Neural progenitor cell (in vitro differentiated cells): Measurements from ENCODE around the gene INAFM1. TPM values are rescaled to one million over a fixed set of nuclear protein-coding genes. Genes with fewer than 3 reads are reported as not detected.
A peak's percentile ranks its signal among the peaks of the same experiment; 100 is the strongest.
"Not testable (repeated sequence)": the region's sequence is repeated elsewhere in the genome, so short reads cannot be mapped to it uniquely, and the experiment has no call there.

Experiments used
- DNase-seq: peaks from one replicate; pipeline ENCODE4 v3.0.0-alpha.2; 2016; ENCODE audit warnings: low spot score
- H2AFZ ChIP-seq: fragments of 200-600 bp; sonication (generic); replicated peaks from 2 replicates; pipeline ENCODE4 v1.6.1; 2016; ENCODE audit warnings: antibody characterized with exemption
- H3F3A ChIP-seq: fragments of 200-600 bp; sonication (generic); 2 replicates; pipeline ENCODE4 v1.6.1; 2016; ENCODE audit warnings: antibody characterized with exemption, low read depth
- H3K27ac ChIP-seq: fragments of 200-600 bp; sonication (generic); 2 replicates; pipeline ENCODE4 v1.5.1; 2016; ENCODE audit warnings: mild to moderate bottlenecking
- H3K27me3 ChIP-seq: fragments of 200-600 bp; sonication (generic); 2 replicates; pipeline ENCODE4 v1.6.1; 2016; ENCODE audit warnings: mild to moderate bottlenecking, moderate library complexity
- H3K36me3 ChIP-seq: fragments of 200-600 bp; sonication (generic); 2 replicates; pipeline ENCODE4 v1.5.1; 2016
- H3K4me1 ChIP-seq: fragments of 200-600 bp; sonication (generic); 2 replicates; pipeline ENCODE4 v1.6.1; 2016; ENCODE audit warnings: mixed run types
- H3K4me2 ChIP-seq: fragments of 200-600 bp; sonication (generic); 2 replicates; pipeline ENCODE4 v1.6.1; 2016
- H3K4me3 ChIP-seq: fragments of 200-600 bp; sonication (generic); 2 replicates; pipeline ENCODE4 v1.5.1; 2016
- H3K79me2 ChIP-seq: fragments of 200-600 bp; sonication (generic); 2 replicates; pipeline ENCODE4 v1.6.1; 2016; ENCODE audit warnings: low read depth
- H3K9ac ChIP-seq: fragments of 200-600 bp; sonication (generic); 2 replicates; pipeline ENCODE4 v1.6.1; 2016
- H3K9me3 ChIP-seq: fragments of 200-600 bp; sonication (generic); 2 replicates; pipeline ENCODE4 v1.5.1; 2016; ENCODE audit warnings: low read depth
- H4K20me1 ChIP-seq: fragments of 200-600 bp; sonication (generic); 2 replicates; pipeline ENCODE4 v1.6.1; 2016; ENCODE audit warnings: low read depth
- H3K27ac Mint-ChIP-seq: 3 replicates; pipeline ENCODE4 v1.8.0; 2021; ENCODE audit warnings: mixed read lengths
- H3K27me3 Mint-ChIP-seq: 2 replicates; pipeline ENCODE4 v1.8.0; 2022; ENCODE audit warnings: low read depth, mild to moderate bottlenecking, inconsistent platforms, moderate library complexity, mixed read lengths; ENCODE audit not compliant: insufficient read depth
- H3K36me3 Mint-ChIP-seq: 3 replicates; pipeline ENCODE4 v1.8.0; 2021; ENCODE audit warnings: mixed read lengths
- H3K4me1 Mint-ChIP-seq: 3 replicates; pipeline ENCODE4 v1.8.0; 2021; ENCODE audit warnings: mixed read lengths
- H3K4me3 Mint-ChIP-seq: 3 replicates; pipeline ENCODE4 v1.8.0; 2021; ENCODE audit warnings: mild to moderate bottlenecking, moderate library complexity, mixed read lengths
- H3K9me3 Mint-ChIP-seq: 3 replicates; pipeline ENCODE4 v1.8.0; 2020; ENCODE audit warnings: mixed read lengths
- EZH2 ChIP-seq: fragments of 200-600 bp; sonication (generic); IDR thresholded peaks from 2 replicates; pipeline ENCODE4 v1.6.1; 2017; ENCODE audit warnings: antibody characterized with exemption, mild to moderate bottlenecking, moderate library complexity
- EZH2phosphoT487 ChIP-seq: fragments of 200-600 bp; sonication (generic); IDR thresholded peaks from 2 replicates; pipeline ENCODE4 v1.6.1; 2017; ENCODE audit warnings: antibody characterized with exemption
- total RNA-seq: library from RNA; depleted of rRNA; stranded (reverse); fragments of >200 nt; gene quantifications from 2 replicates; pipeline ENCODE4 v1.2.3, GENCODE V29; 2015; ENCODE audit warnings: low replicate concordance
- TF ChIP-seq, protein P1 (sequence below): fragments of 200-600 bp; sonication (generic); IDR thresholded peaks from 2 replicates; pipeline ENCODE4 v1.5.1; 2017; ENCODE audit warnings: antibody characterized with exemption, mild to moderate bottlenecking

The INAFM1 gene
- total RNA-seq, 1 donor from 2014 or later = not detected

DNA sequence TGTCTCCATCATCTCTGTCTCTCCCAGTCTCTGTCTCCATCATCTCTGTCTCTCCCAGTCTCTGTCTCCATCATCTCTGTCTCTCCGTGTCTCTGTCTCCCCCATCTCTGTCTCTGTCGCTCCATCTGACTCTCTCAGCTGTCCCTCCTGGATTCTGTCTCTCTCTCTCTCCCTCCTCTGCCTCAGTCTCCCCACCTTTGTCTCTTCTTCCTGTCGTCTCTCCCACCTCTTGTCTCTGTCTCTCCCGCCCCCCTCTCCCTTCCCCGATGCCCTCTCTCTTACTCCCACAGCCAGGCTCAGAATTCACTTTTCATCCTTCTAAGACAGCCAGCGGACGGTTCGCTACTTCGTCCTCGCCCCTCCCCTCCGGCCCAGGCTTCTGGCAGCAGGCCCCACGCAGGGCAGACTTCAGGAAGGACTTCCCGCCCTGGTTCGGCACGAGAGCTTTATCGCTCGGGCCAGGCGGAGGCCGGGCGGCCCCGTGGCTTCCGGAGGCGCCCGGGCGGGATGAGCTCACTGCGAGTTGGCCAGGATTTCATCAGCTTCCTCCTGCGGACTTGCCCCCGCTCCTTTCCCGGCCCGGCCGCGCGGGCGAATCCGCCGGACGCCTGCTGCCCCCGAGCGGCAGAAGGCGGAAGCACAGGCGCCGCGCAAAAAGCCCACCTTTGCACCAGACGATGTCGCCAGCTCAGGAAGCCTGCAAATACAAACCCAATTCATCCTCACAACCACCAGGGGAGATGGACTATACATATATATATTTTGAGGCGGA lies 30.7 kb upstream of the INAFM1 start:
- peaks cover 8% of the 10 kb centered on the region for H3K4me1 ChIP-seq
- H3K79me2 ChIP-seq = no peaks in the 10 kb centered on the region
- H3K27ac Mint-ChIP-seq = no peak overlapping the region
- H3K4me2 ChIP-seq = peak overlapping the region; percentile 63
- TF ChIP-seq EZH2phosphoT487 (no peak), EZH2 (no peak)
- TF ChIP-seq, protein P1, sequence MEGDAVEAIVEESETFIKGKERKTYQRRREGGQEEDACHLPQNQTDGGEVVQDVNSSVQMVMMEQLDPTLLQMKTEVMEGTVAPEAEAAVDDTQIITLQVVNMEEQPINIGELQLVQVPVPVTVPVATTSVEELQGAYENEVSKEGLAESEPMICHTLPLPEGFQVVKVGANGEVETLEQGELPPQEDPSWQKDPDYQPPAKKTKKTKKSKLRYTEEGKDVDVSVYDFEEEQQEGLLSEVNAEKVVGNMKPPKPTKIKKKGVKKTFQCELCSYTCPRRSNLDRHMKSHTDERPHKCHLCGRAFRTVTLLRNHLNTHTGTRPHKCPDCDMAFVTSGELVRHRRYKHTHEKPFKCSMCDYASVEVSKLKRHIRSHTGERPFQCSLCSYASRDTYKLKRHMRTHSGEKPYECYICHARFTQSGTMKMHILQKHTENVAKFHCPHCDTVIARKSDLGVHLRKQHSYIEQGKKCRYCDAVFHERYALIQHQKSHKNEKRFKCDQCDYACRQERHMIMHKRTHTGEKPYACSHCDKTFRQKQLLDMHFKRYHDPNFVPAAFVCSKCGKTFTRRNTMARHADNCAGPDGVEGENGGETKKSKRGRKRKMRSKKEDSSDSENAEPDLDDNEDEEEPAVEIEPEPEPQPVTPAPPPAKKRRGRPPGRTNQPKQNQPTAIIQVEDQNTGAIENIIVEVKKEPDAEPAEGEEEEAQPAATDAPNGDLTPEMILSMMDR = peak; percentile 93
- H3K9me3 Mint-ChIP-seq = no peaks in the 10 kb centered on the region
- peaks cover 57% of the 10 kb centered on the region for H3F3A ChIP-seq
- DNase-seq = peak; percentile 96
- no peaks in the 10 kb centered on the region for H3K9me3 ChIP-seq
- H4K20me1 ChIP-seq = no peaks in the 10 kb centered on the region
- peak overlapping the region; percentile 80 for H3K4me3 Mint-ChIP-seq
- H3K9ac ChIP-seq = no peak overlapping the region
- H3K27me3 Mint-ChIP-seq = peaks cover 24% of the 10 kb centered on the region
- no peaks in the 10 kb centered on the region for H3K36me3 ChIP-seq
- no peaks in the 10 kb centered on the region for H3K36me3 Mint-ChIP-seq
- no peak overlapping the region for H3K27ac ChIP-seq
- peak overlapping the region; percentile 41 for H3K4me3 ChIP-seq
- peak overlapping the region; percentile 54 for H2AFZ ChIP-seq
- H3K4me1 Mint-ChIP-seq = peaks cover 19% of the 10 kb centered on the region
- peaks cover 39% of the 10 kb centered on the region for H3K27me3 ChIP-seq

DNA sequence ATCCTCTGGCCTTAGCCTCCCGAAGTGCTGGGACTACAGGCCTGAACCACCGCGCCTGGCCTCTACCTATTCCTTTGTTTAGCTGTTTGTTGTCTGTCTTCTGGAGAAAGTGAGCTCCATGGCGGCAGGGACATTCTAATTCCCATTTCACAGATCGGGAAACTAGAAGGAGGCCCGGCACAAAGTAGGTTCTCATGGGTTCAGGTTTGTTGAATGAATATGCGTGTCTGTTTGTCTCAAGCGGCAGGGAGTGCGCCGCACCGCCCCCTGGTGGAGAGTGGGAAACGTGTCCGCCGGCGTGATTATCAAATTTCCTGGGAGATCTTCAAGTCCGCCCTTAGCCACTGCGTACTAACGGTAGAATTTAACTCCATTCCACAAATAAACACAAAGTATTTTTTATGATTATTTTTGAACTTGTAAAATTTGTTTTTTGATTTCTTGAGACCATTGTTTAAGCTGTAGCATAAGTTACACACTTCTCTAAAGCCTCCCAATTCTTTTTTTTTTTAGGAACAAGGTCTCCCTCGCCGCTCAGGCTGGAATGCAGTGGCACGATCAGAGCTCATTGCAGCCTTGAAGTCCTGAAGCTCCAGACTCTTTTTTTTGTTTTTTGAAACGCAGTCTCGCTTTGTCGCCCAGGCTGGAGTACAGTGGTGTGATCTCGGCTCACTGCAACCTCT lies 27.2 kb upstream of the INAFM1 start:
- H3K27me3 ChIP-seq = peaks cover 5% of the 10 kb centered on the region
- H3K27me3 Mint-ChIP-seq = peaks cover 10% of the 10 kb centered on the region

DNA sequence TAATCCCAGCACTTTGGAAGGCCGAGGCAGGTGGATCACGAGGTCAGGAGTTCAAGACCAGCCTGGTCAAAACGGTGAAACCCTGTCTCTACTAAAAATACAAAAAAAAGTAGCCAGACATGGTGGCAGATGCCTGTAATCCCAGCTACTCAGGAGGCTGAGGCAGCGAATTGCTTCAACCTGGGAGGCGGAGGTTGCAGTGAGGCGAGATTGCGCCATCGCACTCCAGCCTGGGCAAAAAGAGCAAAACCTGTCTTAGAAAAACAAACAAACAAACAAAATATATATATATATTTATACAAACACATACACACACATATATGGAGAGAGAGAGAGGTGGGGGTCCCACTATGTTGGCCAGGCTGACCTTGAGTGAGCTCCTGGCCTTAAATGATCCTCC lies 21.7 kb upstream of the INAFM1 start:
- H3K27ac ChIP-seq, H3K9me3 ChIP-seq, H3K79me2 ChIP-seq, H3K4me3 Mint-ChIP-seq, H4K20me1 ChIP-seq, H3K27me3 ChIP-seq, H3K4me3 ChIP-seq, H3K4me2 ChIP-seq, H3K9ac ChIP-seq, H3K9me3 Mint-ChIP-seq, H2AFZ ChIP-seq, DNase-seq, H3K4me1 ChIP-seq, H3K27ac Mint-ChIP-seq, H3K36me3 Mint-ChIP-seq, H3K27me3 Mint-ChIP-seq, H3K36me3 ChIP-seq: not testable (repeated sequence)
- H3K4me1 Mint-ChIP-seq = peaks cover 16% of the 10 kb centered on the region
- peaks cover 19% of the 10 kb centered on the region for H3F3A ChIP-seq

More for the DNA sequence above, 27.2 kb upstream of the INAFM1 start:
- Histone ChIP-seq H3F3A (peaks cover 35% of the 10 kb centered on the region), H2AFZ (peak overlapping the region; percentile 39), H4K20me1 (no peaks in the 10 kb centered on the region), H3K9ac (no peak overlapping the region), H3K27ac (no peak overlapping the region), H3K4me1 (no peaks in the 10 kb centered on the region), H3K4me3 (no peak overlapping the region), H3K4me2 (no peak overlapping the region), H3K36me3 (no peaks in the 10 kb centered on the region), H3K79me2 (no peaks in the 10 kb centered on the region), H3K9me3 (no peaks in the 10 kb centered on the region)
- peak; percentile 82 for DNase-seq
- Mint-ChIP-seq H3K27ac (peak overlapping the region; percentile 38), H3K36me3 (no peaks in the 10 kb centered on the region), H3K9me3 (no peaks in the 10 kb centered on the region), H3K4me3 (peak overlapping the region; percentile 3), H3K4me1 (peaks cover 9% of the 10 kb centered on the region)
- TF ChIP-seq, protein P1 = peak; percentile 96
- no peak for TF ChIP-seq EZH2phosphoT487
- TF ChIP-seq EZH2 = no peak

DNA sequence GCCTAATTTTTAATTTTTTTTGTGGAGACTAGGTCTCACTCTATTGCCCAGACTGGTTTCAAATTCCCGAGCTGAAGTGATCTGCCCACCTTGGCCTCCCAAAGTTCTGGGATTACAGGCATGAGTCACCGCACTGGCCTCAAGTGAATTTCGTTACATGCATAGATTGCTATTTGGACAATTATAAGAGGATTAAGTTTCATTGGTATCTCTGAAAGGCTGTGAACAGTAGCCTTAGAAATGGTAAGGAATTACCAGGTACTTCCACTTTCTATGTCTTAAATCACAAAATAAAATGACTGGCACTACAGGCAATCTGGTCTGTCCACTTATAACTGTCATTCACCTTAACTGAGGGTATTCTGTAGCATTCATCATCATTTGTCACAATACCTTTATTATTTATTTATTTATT lies 21.2 kb upstream of the INAFM1 start:
- Histone ChIP-seq H3K36me3 (no peaks in the 10 kb centered on the region), H3F3A (peaks cover 22% of the 10 kb centered on the region), H3K79me2 (peaks cover 9% of the 10 kb centered on the region), H3K9me3 (no peaks in the 10 kb centered on the region), H4K20me1 (peaks cover 11% of the 10 kb centered on the region), H3K9ac (no peak overlapping the region), H3K4me2 (no peak overlapping the region), H2AFZ (no peak overlapping the region), H3K27ac (no peak overlapping the region), H3K4me3 (no peak overlapping the region), H3K4me1 (peaks cover 8% of the 10 kb centered on the region), H3K27me3 (no peaks in the 10 kb centered on the region)
- Mint-ChIP-seq H3K27me3 (peaks cover 3% of the 10 kb centered on the region), H3K4me1 (peaks cover 20% of the 10 kb centered on the region), H3K36me3 (peaks cover 5% of the 10 kb centered on the region), H3K4me3 (no peak overlapping the region), H3K27ac (no peak overlapping the region), H3K9me3 (no peaks in the 10 kb centered on the region)
- DNase-seq = no peak
- no peak for TF ChIP-seq EZH2phosphoT487
- TF ChIP-seq, protein P1 = no peak
- no peak for TF ChIP-seq EZH2
